Measurements from ENCODE around the gene SURF6.

- TF ChIP-seq CTCF (IDR thresholded peaks at IDR 0.05 in 8 of 11, conservative IDR thresholded peaks at IDR 0.05 in 3 of 11) (no peak), POLR2A (IDR thresholded peaks at IDR 0.05) (no peak), POLR2AphosphoS5 (IDR thresholded peaks at IDR 0.05) (no peak)
Measured at GRCh38 chr9:133306242-133307204, 29.5 kb downstream of the SURF6 start.
